Coronary artery (tissue), 2 donors: ENCODE measurements around the gene GAS2L1.
"Not testable (repeated sequence)": the region's sequence is repeated elsewhere in the genome, so short reads cannot be mapped to it uniquely, and the experiment has no call there.

ENCODE experiments used
- DNase-seq: peaks from one replicate; pipeline ENCODE4 v3.0.0-alpha.2; 2017; ENCODE audit warnings: low spot score
- H3K27ac ChIP-seq, 2 donors: fragments of 200-600 bp; sonication (generic); one replicate each; pipeline ENCODE4 v1.5.1; 2016 to 2019
- H3K4me3 ChIP-seq: fragments of 200-600 bp; sonication (generic); 2 replicates; pipeline ENCODE4 v1.5.1; 2016; ENCODE audit warnings: mild to moderate bottlenecking, moderate library complexity
- CTCF ChIP-seq: fragments of 200-600 bp; sonication (generic); IDR thresholded peaks from one replicate; pipeline ENCODE4 v1.5.1; 2019; ENCODE audit warnings: antibody characterized with exemption

Gene GAS2L1

DNA sequence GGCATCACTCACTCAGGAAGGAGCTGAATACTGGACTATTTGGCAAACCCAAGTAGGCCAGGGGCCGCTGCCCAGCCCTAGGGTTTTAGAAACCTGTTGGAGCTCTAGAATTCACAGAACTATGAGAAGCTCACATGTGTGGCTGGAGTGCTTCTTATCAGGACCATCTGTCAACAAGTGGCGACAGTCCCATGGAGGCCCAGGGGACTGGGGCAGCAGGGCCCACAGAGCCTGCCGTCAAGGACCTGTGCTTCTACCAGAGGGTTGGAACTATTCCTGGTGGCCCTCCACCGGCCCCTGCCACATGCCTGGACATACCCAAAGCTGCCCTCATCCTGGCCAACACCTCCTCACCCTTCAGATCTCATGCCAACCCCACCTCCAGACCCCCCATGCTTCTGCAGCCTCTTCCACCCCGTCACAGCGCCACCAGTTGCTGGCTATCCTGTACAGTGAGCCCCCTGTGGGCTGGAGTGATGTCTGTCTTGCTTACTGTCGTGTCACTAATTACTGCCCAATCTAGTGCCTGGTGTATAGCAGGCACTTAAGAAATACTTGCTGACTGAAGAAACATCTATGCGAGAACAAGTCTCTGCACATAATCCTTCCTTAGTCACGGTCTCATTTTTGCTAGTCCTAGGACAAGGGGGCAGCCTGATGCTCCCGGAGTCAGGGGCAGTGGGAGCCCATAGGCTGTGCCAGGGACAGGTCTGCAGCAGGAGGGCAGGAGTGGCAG lies 36.3 kb downstream of the GAS2L1 start:
- H3K27ac ChIP-seq: no peak overlapping the region
- no peak overlapping the region for H3K4me3 ChIP-seq
- TF ChIP-seq CTCF: no peak
- DNase-seq: no peak

- no peak for DNase-seq
- TF ChIP-seq CTCF: no peak
- H3K27ac ChIP-seq: no peak overlapping the region
- no peak overlapping the region for H3K4me3 ChIP-seq
Measured at GRCh38 chr22:29343313-29343805, 36.9 kb downstream of the GAS2L1 start.

GRCh38 chr22:29344137-29344536 lies 37.7 kb downstream of the GAS2L1 start:
- no peak for TF ChIP-seq CTCF
- Histone ChIP-seq H3K4me3 (no peak overlapping the region), H3K27ac (no peak overlapping the region)
- no peak for DNase-seq

DNA sequence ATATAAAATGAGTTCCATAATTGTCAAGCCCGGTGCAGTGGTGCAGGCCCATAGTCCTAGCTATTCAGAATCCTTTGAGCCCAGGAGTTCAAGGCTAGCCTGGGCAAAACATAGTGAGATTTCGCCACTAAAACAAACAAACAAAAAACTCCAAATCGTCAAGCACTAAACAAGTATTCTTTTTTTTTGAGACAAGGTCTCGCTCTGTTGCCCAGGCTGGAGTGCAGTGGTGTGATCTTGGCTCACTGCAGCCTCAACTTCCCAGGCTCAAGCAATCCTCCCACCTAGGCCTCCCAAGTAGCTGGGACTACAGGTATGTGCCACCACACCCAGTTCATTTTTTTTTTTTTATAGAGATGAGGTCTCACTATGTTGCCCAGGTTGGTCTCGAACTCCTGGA lies 38.4 kb downstream of the GAS2L1 start:
- not testable (repeated sequence) for DNase-seq, H3K4me3 ChIP-seq, H3K27ac ChIP-seq

DNA sequence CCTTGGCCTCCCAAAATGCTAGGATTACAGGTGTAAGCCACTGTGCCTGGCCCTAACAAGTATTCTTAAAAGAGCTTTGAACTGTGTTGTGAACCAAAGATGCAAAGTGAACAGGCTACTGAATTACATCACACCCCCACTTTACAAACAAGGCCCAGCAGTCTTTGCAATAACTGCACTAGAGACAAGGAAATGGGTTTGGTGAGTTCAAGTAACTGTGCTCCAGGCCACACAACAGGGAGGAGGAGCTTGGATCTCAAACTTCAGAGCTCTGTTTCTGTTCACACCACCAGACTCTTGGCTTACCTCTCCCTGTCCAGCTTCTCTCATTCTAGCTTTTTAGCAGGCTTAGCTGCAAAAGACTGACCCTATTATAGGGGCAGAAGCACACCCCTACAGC lies 39.5 kb downstream of the GAS2L1 start:
- Histone ChIP-seq H3K4me3 (no peak overlapping the region), H3K27ac (peak overlapping the region in 1 of 2 donors; percentile 16)
- TF ChIP-seq CTCF: no peak
- no peak for DNase-seq

DNA sequence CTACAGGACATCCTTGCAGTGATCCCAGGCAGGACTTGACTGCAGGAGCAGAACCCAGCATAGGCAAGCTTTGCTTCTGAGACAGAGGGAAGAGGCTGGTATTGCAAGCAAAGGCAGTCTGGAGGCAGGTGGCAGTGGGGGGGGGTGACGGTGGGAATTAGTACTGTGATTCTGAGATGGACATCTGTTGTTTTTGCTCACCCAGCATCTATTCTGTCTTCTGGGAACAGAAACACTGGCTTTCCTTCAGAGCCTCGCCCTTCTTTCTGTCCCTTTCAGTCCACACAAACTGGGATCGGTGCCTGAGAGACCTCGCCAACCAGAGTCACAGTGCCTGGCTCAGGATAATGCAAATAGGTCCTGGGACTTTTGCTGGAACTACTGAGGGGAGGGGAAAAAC lies 40.2 kb downstream of the GAS2L1 start:
- Histone ChIP-seq H3K4me3 (no peak overlapping the region), H3K27ac (peak overlapping the region in 1 of 2 donors; percentile 16)
- no peak for TF ChIP-seq CTCF
- DNase-seq: no peak

- no peak for DNase-seq
- TF ChIP-seq CTCF: no peak
- no peak overlapping the region for H3K27ac ChIP-seq
Measured at GRCh38 chr22:29348041-29348440, 41.6 kb downstream of the GAS2L1 start.

More at GRCh38 chr22:29348041-29348440, 41.6 kb downstream of the GAS2L1 start:
- H3K4me3 ChIP-seq: no peak overlapping the region
